ENCODE results near the gene ABCC4. TPM values are rescaled to one million over a fixed set of nuclear protein-coding genes. Genes with fewer than 3 reads are reported as not detected.

ABCC4 gene
- total and polyA plus RNA-seq, 4 donors: 0.74 to 22.5 (median 2.0) TPM

DNA sequence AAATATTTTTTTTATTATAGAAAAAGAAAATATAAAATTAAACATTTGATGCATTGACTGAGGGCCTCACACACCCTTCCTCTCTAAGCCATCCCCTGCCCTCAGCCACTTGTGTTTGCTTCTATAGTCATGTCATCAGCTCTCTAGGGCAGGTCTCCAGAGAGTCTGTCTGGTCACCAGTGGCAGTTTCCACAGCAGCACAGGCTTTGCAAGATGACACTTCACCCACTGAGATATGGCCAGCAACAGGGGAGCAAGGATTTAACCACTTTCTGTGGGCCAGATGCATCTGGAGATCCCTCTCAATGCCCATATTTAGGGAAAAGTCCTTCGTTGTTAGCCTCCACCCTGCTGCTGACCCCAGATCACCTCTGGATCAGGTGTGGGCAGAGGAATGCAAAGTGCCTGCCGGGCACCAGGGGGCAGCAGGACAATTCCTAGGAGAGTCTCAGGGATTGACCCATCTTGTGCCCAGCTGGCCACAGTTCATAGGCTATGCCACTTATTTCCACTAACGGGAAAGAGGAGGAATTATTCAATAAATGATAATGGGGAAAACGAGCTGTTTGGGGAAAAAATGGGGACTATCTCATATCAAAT, 4.8 kb downstream of the ABCC4 start:
- Histone ChIP-seq H3K4me3 (ENCODE audit: low read depth in 1 of 3, low read length in 3 of 3) (no peak overlapping the region), H3K9me3 (ENCODE audit: control insufficient read depth in 4 of 4, low read length in 3 of 4) (no peaks in the 10 kb centered on the region), H3K27me3 (ENCODE audit: control insufficient read depth in 4 of 4, insufficient read depth in 4 of 4, low read length in 3 of 4) (no peaks in the 10 kb centered on the region), H3K9ac (ENCODE audit: low read depth in 1 of 2, low read length in 2 of 2) (peak overlapping the region in 1 of 2 donors; percentile 14), H3K36me3 (ENCODE audit: control insufficient read depth in 4 of 4, insufficient read depth in 3 of 4, low read depth in 1 of 4, low read length in 3 of 4) (no peaks in the 10 kb centered on the region), H3K27ac (ENCODE audit: low read depth in 1 of 2, low read length in 2 of 2) (no peak overlapping the region), H3K4me1 (ENCODE audit: control insufficient read depth in 4 of 4, insufficient read depth in 4 of 4, low read length in 3 of 4) (peaks cover 2 to 32% (median 24%) of the 10 kb centered on the region in 4 donors)
- DNase-seq (ENCODE audit: low spot score): peak; percentile 75
- WGBS: 17% methylated on average over 4 of the region's 4 CpGs
- TF ChIP-seq HNF4G (IDR thresholded peaks at IDR 0.05) (peak; percentile 18), RAD21 (IDR thresholded peaks at IDR 0.05) (peak; percentile 95 to 96), EGR1 (IDR thresholded peaks at IDR 0.05; ENCODE audit: low read depth in 2 of 2) (no peak), RXRA (IDR thresholded peaks at IDR 0.05) (peak; percentile 85 to 93), HNF4A (conservative IDR thresholded peaks at IDR 0.05) (peak; percentile 58 to 69), NR2F2 (IDR thresholded peaks at IDR 0.05) (peak; percentile 55), YY1 (IDR thresholded peaks at IDR 0.05) (peak; percentile 47)
- TF ChIP-seq, protein P1, sequence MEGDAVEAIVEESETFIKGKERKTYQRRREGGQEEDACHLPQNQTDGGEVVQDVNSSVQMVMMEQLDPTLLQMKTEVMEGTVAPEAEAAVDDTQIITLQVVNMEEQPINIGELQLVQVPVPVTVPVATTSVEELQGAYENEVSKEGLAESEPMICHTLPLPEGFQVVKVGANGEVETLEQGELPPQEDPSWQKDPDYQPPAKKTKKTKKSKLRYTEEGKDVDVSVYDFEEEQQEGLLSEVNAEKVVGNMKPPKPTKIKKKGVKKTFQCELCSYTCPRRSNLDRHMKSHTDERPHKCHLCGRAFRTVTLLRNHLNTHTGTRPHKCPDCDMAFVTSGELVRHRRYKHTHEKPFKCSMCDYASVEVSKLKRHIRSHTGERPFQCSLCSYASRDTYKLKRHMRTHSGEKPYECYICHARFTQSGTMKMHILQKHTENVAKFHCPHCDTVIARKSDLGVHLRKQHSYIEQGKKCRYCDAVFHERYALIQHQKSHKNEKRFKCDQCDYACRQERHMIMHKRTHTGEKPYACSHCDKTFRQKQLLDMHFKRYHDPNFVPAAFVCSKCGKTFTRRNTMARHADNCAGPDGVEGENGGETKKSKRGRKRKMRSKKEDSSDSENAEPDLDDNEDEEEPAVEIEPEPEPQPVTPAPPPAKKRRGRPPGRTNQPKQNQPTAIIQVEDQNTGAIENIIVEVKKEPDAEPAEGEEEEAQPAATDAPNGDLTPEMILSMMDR (IDR thresholded peaks at IDR 0.05; ENCODE audit: low read depth, low read length, missing input control): peak; percentile 89
- TF ChIP-seq, protein P2, sequence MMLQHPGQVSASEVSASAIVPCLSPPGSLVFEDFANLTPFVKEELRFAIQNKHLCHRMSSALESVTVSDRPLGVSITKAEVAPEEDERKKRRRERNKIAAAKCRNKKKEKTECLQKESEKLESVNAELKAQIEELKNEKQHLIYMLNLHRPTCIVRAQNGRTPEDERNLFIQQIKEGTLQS (IDR thresholded peaks at IDR 0.05): no peak

GRCh38 chr13:95295026-95295425, 6.2 kb downstream of the ABCC4 start:
- DNase-seq (ENCODE audit: low spot score): no peak
- peaks cover 0 to 21% (median 18%) of the 10 kb centered on the region in 4 donors for H3K4me1 ChIP-seq (ENCODE audit: control insufficient read depth in 4 of 4, insufficient read depth in 4 of 4, low read length in 3 of 4)
- TF ChIP-seq ZBTB33 (IDR thresholded peaks at IDR 0.05) (no peak), FOXA1 (IDR thresholded peaks at IDR 0.05) (no peak), REST (IDR thresholded peaks at IDR 0.05) (no peak), HNF4G (IDR thresholded peaks at IDR 0.05) (no peak), NR2F2 (IDR thresholded peaks at IDR 0.05) (no peak), YY1 (IDR thresholded peaks at IDR 0.05) (no peak), HNF4A (conservative IDR thresholded peaks at IDR 0.05) (no peak), FOXA2 (IDR thresholded peaks at IDR 0.05) (no peak), MAX (IDR thresholded peaks at IDR 0.05) (no peak), EGR1 (IDR thresholded peaks at IDR 0.05; ENCODE audit: low read depth in 2 of 2) (no peak), GABPA (IDR thresholded peaks at IDR 0.05 in 1 of 2, conservative IDR thresholded peaks at IDR 0.05 in 1 of 2) (no peak), SP1 (IDR thresholded peaks at IDR 0.05) (no peak), JUND (IDR thresholded peaks at IDR 0.05) (no peak)
- TF ChIP-seq, protein P2 (IDR thresholded peaks at IDR 0.05): no peak
- H3K9ac ChIP-seq (ENCODE audit: low read depth in 1 of 2, low read length in 2 of 2): no peak overlapping the region
- no peaks in the 10 kb centered on the region for H3K36me3 ChIP-seq (ENCODE audit: control insufficient read depth in 4 of 4, insufficient read depth in 3 of 4, low read depth in 1 of 4, low read length in 3 of 4)
- H3K27ac ChIP-seq (ENCODE audit: low read depth in 1 of 2, low read length in 2 of 2): no peak overlapping the region
- H3K4me3 ChIP-seq (ENCODE audit: low read depth in 1 of 3, low read length in 3 of 3): no peak overlapping the region
- H3K9me3 ChIP-seq (ENCODE audit: control insufficient read depth in 4 of 4, low read length in 3 of 4): no peaks in the 10 kb centered on the region
- H3K27me3 ChIP-seq (ENCODE audit: control insufficient read depth in 4 of 4, insufficient read depth in 4 of 4, low read length in 3 of 4): no peaks in the 10 kb centered on the region
- WGBS: 93% methylated on average over 8 of the region's 8 CpGs
